GM21367 (cell line): ENCODE measurements around the gene MAGED1.
"Not testable (repeated sequence)": the region's sequence is repeated elsewhere in the genome, so short reads cannot be mapped to it uniquely, and the experiment has no call there.

ENCODE experiments used
- ATAC-seq: cut with Tn5 transposase; IDR thresholded peaks from one replicate; pipeline ENCODE4 v1.9.1; 2021; ENCODE audit not compliant: unreplicated experiment

MAGED1 gene

GRCh38 chrX:51894697-51895336 lies 1.4 kb downstream of the MAGED1 start:
- peak; percentile 67 for ATAC-seq

- ATAC-seq, result no peak
Observed at GRCh38 chrX:51896626-51897025, 3.2 kb downstream of the MAGED1 start.

GRCh38 chrX:51899741-51900140 lies 6.3 kb downstream of the MAGED1 start:
- no peak for ATAC-seq

- ATAC-seq, result no peak
Observed at GRCh38 chrX:51902510-51903050, 9.2 kb downstream of the MAGED1 start.

DNA sequence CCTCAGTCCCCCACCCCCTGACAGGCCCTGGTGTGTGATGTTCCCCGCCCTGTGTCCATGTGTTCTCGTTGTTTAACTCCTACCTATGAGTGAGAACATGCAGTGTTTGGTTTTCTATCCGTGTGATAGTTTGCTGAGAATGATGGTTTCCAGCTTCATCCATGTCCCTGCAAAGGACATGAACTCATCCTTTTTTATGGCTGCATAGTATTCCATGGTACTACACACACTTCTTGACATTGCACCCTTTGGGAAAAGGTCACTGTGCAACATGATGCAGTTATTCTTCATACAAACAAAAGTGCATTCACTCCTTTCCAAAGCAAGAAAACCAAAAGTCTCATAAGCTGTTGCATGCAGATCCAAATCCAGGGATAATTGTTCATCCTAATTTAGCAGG lies 11.7 kb downstream of the MAGED1 start:
- not testable (repeated sequence) for ATAC-seq

DNA sequence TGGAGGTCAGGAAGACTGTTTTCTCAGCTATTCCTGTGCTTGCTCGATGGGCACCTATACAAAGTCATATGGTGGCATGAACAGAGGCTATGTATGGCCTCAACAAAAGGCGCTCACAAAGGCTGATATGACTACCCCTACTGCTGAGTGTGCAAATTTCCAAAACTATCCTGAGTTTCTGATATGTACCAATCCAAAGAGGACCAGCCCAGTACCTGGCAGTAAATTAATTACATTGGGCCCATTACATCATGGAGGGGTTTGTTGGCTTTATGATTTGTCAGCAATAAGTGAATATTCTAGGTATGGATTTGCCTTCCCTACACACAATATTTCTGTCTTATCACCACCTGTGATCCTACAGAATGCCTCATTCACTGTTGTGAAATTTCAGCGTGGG lies 12.3 kb downstream of the MAGED1 start:
- no peak for ATAC-seq

GRCh38 chrX:51917604-51918003 lies 24.2 kb downstream of the MAGED1 start:
- ATAC-seq, result no peak

GRCh38 chrX:51922561-51922960 lies 29.1 kb downstream of the MAGED1 start:
- ATAC-seq, result no peak

GRCh38 chrX:51931566-51932150 lies 38.2 kb downstream of the MAGED1 start:
- no peak for ATAC-seq
